ENCODE results near the gene UPF2.

The UPF2 gene

GRCh38 chr10:12006671-12007070 is 35.9 kb downstream of the UPF2 start:
- Histone ChIP-seq H2AFZ (ENCODE audit: low read length) (no peak overlapping the region), H4K20me1 (ENCODE audit: insufficient read depth, low read length) (no peaks in the 10 kb centered on the region), H3F3A (ENCODE audit: insufficient read depth, low read length) (no peaks in the 10 kb centered on the region), H3K79me2 (ENCODE audit: low read length) (peaks cover 6% of the 10 kb centered on the region; the same call in 1 of the 2 replicates), H3K9me2 (replicated peaks; ENCODE audit: insufficient read depth, low read length) (no peaks in the 10 kb centered on the region), H3K36me3 (replicated peaks; ENCODE audit: insufficient read depth, low read length) (no peaks in the 10 kb centered on the region; the same call in 1 of the 2 replicates), H3K27ac (ENCODE audit: low read length) (no peak overlapping the region), H3K4me2 (ENCODE audit: low read depth, low read length) (no peak overlapping the region), H3K27me3 (replicated peaks; ENCODE audit: insufficient read depth, low read length) (no peaks in the 10 kb centered on the region), H3K9ac (ENCODE audit: low read length) (no peak overlapping the region), H3K4me3 (ENCODE audit: low read length) (no peak overlapping the region), H3K4me1 (ENCODE audit: low read length) (no peaks in the 10 kb centered on the region), H3K9me3 (replicated peaks; ENCODE audit: insufficient read depth, low read length) (no peaks in the 10 kb centered on the region)
- TF ChIP-seq EZH2 (optimal IDR thresholded peaks at IDR 0.05; ENCODE audit: low read depth, low read length) = no peak
- no peak for TF ChIP-seq CTCF (IDR thresholded peaks at IDR 0.05; ENCODE audit: low read length)
- no peak for TF ChIP-seq EZH2phosphoT487 (IDR thresholded peaks at IDR 0.05; ENCODE audit: low read length)
- no peak for DNase-seq

GRCh38 chr10:11993834-11994468 is 48.7 kb downstream of the UPF2 start:
- no peak overlapping the region for H3K4me3 ChIP-seq (ENCODE audit: low read length)
- DNase-seq = no peak
- H3K9ac ChIP-seq (ENCODE audit: low read length) = no peak overlapping the region
- H3K36me3 ChIP-seq (replicated peaks; ENCODE audit: insufficient read depth, low read length) = no peaks in the 10 kb centered on the region; the same call in 1 of the 2 replicates
- H3K27ac ChIP-seq (ENCODE audit: low read length) = no peak overlapping the region
- no peaks in the 10 kb centered on the region for H3K27me3 ChIP-seq (replicated peaks; ENCODE audit: insufficient read depth, low read length)
- H3K4me2 ChIP-seq (ENCODE audit: low read depth, low read length) = peak overlapping the region; percentile 16
- no peak for TF ChIP-seq EZH2 (optimal IDR thresholded peaks at IDR 0.05; ENCODE audit: low read depth, low read length)
- no peak for TF ChIP-seq CTCF (IDR thresholded peaks at IDR 0.05; ENCODE audit: low read length)
- TF ChIP-seq EZH2phosphoT487 (IDR thresholded peaks at IDR 0.05; ENCODE audit: low read length) = no peak
- H3K9me3 ChIP-seq (replicated peaks; ENCODE audit: insufficient read depth, low read length) = no peaks in the 10 kb centered on the region
- no peaks in the 10 kb centered on the region for H3K4me1 ChIP-seq (ENCODE audit: low read length)
- H3F3A ChIP-seq (ENCODE audit: insufficient read depth, low read length) = no peaks in the 10 kb centered on the region; the same call in 1 of the 2 replicates
- H3K9me2 ChIP-seq (replicated peaks; ENCODE audit: insufficient read depth, low read length) = no peaks in the 10 kb centered on the region
- H4K20me1 ChIP-seq (ENCODE audit: insufficient read depth, low read length) = no peaks in the 10 kb centered on the region
- peaks cover 4% of the 10 kb centered on the region; the same call in 1 of the 2 replicates for H3K79me2 ChIP-seq (ENCODE audit: low read length)
- no peak overlapping the region for H2AFZ ChIP-seq (ENCODE audit: low read length)

- H3K36me3 ChIP-seq (replicated peaks; ENCODE audit: insufficient read depth, low read length) = no peaks in the 10 kb centered on the region
- H3K27ac ChIP-seq (ENCODE audit: low read length) = no peak overlapping the region
- no peak for DNase-seq
- TF ChIP-seq CTCF (IDR thresholded peaks at IDR 0.05; ENCODE audit: low read length) (no peak), EZH2 (optimal IDR thresholded peaks at IDR 0.05; ENCODE audit: low read depth, low read length) (no peak), EZH2phosphoT487 (IDR thresholded peaks at IDR 0.05; ENCODE audit: low read length) (no peak)
- H3K4me2 ChIP-seq (ENCODE audit: low read depth, low read length) = no peak overlapping the region
- H2AFZ ChIP-seq (ENCODE audit: low read length) = no peak overlapping the region
- no peaks in the 10 kb centered on the region for H3K9me3 ChIP-seq (replicated peaks; ENCODE audit: insufficient read depth, low read length)
- H4K20me1 ChIP-seq (ENCODE audit: insufficient read depth, low read length) = no peaks in the 10 kb centered on the region
- H3K4me1 ChIP-seq (ENCODE audit: low read length) = no peaks in the 10 kb centered on the region
- no peak overlapping the region for H3K9ac ChIP-seq (ENCODE audit: low read length)
- H3K4me3 ChIP-seq (ENCODE audit: low read length) = no peak overlapping the region
- H3K27me3 ChIP-seq (replicated peaks; ENCODE audit: insufficient read depth, low read length) = no peaks in the 10 kb centered on the region
- no peaks in the 10 kb centered on the region for H3K9me2 ChIP-seq (replicated peaks; ENCODE audit: insufficient read depth, low read length)
- H3K79me2 ChIP-seq (ENCODE audit: low read length) = peaks cover 8% of the 10 kb centered on the region; the same call in 1 of the 2 replicates
- no peaks in the 10 kb centered on the region; the same call in 1 of the 2 replicates for H3F3A ChIP-seq (ENCODE audit: insufficient read depth, low read length)
These were observed 53.7 kb downstream of the UPF2 start for GRCh38 chr10:11988924-11989323.
